HG02870 (cell line): ENCODE results near the gene HACL1.

Source experiments
- ATAC-seq: cut with Tn5 transposase; IDR thresholded peaks from one replicate; pipeline ENCODE4 v1.9.1; 2021; ENCODE audit warnings: mild to moderate bottlenecking, moderate library complexity; ENCODE audit not compliant: unreplicated experiment

The HACL1 gene

DNA sequence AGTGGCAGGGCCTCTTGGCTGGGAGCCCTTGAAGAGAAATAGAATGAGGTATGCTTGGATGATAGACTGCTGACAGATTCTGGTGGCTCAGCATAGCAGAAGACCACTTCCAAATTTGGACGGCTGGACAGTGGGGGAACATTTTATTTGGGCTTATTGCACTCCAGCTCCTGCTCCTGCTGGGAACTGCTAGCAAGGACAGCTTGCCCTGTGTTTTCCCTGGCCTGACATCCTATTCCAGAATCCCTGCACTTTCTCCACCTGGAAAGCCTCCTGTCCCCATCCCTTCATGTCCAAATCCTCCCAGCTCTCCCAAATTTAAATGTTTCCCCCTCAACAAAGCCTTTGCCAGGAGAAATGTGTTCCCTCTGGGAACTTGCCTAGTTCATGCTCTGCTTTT is 70.0 kb downstream of the HACL1 start:
- ATAC-seq = no peak

- ATAC-seq = no peak
These were observed 72.4 kb downstream of the HACL1 start for GRCh38 chr3:15528854-15529537.

GRCh38 chr3:15527031-15527459 is 74.3 kb downstream of the HACL1 start:
- no peak for ATAC-seq

GRCh38 chr3:15525790-15526189 is 75.6 kb downstream of the HACL1 start:
- no peak for ATAC-seq

DNA sequence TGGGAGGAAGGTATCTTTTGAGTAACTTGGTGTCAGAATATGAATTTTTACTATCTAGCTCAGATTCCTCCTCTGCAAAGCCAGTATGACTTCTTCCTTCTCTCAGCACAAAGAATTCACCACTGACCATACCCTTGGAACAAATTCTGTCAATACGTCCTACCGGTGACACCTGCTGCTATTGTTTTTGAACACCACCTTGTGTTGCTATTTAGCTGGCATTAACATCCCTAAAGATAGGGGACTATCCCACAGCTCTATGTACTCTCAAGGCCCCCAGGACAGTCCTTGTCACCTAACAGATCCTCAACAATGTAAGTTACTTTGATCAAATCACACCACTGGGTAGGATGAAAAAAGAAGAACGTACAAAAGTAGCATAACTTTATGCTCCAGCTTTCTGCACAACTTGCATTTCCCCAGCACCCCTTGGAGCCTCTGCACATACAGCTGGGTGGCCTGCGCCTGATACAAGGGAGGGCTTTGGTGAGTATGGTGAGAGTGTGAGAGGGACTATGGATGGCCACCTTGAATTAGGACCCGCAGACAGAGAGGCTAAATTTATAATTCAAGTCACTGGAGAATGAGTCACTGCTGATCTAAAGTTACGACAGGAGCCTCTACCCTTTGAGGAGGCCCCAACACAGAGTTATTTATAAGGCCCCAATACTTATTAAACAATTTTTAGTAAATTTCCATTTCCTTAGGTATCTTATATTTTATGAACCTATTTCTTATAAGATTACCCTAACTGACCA is 77.5 kb downstream of the HACL1 start:
- ATAC-seq = no peak

DNA sequence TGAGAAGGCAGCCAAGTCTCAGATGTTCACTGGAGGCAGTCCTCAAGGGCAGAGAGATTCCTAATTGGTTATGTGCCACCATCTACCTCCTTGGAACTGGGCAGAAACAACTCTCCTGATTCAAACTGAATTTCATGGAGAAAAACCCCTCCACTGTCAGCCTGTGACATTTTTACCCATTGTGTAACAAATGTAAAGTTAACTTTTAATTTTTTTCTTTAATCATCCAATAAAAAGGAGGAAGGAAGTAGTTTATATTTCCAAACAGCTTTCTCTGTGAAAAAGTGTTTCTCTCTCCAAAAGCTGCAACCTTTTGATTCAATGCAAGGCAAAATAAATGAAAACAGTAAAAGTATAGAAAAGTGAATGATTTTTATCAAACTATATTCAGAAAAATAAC is 79.4 kb downstream of the HACL1 start:
- no peak for ATAC-seq

DNA sequence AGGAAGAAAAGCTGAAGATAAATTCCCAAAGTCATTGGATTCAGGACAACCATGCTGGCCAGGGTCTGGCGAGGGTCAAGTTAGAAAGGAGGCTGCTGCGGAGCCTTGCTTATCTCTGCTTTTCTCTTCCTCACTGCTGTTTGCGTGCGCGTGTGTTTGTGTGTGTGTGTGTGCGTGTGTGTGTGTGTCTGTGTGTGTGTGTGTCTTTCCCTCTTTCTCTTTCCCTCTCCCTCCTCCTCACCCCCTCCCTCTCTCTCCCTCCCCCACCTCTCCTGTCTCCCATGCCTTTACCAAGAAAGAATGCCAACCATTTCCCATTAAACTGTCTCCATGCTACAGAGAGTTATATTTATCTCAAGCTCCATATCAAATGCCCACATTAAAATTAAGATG is 79.8 kb downstream of the HACL1 start, which contains the start of gene COLQ:
COLQ (minus strand) TSS at position 134 of the 393 bp plus-strand sequence; CDS start at position 53, 81 bp downstream.
- ATAC-seq = no peak

GRCh38 chr3:15520804-15521572 is 80.4 kb downstream of the HACL1 start:
- no peak for ATAC-seq

DNA sequence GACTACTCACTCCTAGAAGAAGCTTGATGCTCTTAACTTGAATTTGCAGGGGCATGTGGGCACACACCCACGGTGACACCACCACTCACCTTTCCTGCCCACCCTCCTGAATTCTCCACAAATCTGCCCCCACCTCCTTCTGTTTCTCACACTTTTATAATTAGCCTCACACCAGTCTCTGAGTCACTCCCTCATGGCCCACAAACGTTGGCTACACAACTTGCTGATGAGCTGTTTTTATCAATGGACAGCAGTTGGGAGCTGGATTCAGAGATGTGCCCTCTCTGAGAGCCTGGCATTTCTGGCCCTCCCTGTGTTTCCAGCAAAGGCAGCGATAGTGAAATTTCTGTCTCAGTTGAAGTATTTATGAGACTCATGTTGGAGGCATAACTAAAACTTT is 81.2 kb downstream of the HACL1 start:
- no peak for ATAC-seq

DNA sequence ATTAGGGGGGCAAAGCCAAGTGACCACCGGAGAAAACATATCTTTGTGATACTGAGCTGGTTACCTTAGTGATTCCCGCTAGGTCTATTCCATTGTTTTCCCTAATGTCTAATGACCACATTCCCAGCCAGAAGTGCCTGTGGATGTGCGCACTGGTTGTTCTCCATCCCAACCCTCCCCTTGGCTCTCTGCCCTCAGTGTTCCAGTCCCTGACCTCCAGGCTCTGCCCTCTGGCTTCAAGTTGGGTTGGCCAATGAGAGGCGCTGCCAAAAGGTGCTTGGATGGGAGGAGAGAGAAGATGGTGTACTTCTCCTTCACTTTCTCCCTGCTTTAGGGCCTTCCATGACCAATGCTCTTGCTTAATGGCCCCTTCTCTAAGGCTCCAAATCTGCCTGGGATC is 82.3 kb downstream of the HACL1 start:
- no peak for ATAC-seq

DNA sequence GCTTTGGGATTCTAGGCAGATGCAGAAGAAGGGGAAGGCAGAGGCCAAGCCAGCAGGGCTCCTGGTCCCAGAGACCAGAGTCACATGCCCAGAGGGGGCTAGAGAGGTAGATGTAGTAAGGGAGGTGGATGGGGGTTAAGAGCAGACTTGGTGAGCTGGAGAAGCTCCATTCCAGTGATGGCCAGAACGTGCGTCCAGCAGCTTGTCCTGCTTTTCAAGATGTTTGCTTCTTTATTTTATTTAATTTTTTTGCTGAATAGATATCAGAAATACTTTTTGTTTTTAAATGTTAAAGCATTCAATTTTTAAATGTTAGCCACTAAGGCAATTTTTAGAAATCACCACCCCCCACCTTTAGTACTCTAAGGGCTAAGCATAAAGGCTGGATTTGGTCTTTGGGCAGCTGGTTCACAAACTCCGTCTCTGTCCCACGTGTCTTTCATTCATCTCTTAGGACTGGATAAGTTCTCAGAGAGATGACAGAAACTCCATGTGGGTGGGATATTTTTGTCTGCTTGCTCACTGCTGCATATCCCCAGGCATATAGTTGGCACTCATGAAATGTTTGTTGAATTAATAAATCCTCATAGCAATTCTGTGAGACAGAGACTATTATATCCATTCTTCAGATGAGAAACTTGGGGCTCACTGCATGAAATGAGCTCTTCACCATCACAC is 86.6 kb downstream of the HACL1 start:
- ATAC-seq = no peak

DNA sequence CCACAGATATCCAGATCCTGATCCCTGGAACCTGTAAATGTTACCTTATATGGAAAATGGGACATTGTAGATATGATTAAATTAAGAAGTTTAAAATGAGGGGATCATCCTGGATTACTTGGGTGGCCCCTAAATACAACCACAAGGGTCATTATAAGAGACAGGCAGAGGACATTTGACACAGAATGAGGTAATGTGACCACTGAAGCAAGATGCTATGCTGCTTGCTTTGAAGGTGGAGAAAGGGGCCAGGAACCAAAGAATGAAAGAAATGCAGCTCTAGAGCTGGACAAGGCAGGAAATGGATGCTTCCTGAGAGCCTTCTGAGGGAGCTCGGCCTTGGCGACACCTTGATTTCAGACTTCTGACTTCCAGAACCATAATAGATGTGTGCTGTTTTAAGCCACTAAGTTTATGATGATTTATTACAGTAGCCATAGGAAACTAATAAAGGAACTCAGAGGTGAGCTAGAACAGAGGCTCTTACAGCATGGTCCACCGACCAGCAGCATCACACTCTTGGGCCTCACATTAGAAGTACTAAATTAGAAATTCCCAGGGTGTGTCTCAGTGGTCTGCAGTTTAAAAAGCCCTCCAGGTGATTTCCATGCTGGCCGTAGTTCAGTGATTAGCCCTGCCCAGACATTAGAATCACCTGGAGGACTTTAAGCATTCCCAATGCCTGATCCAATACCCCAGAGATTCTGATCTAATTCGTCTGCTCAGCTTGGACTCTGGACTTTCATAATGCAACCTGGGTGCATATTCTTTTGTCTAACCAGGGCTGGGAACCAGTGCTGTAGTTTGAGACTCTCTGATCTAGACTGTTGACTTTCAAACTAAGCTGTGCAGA is 87.3 kb downstream of the HACL1 start:
- ATAC-seq = no peak

- no peak for ATAC-seq
These were observed 88.3 kb downstream of the HACL1 start for GRCh38 chr3:15513116-15513515.

GRCh38 chr3:15512166-15512565 is 89.2 kb downstream of the HACL1 start:
- no peak for ATAC-seq

DNA sequence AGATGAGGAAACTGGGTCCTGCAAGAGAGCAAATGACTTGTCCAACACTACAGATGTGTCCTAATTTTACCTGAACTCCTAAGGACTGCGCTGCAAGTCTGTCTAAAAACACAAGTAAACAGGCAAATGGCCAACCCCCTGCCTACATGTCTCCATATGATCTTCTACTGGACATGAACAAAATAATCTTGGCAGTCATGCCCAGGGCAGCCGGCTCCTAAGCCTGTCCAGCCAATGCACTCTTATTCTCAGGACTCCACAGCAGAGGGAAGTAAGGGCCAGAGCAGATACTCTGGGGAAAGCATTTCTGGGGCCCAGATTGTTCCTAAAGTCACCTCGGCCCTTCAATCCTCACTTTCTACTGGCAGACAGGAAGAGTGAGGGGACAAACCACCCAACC is 90.2 kb downstream of the HACL1 start:
- ATAC-seq = no peak
